ENCODE measurements around the gene DRG2. TPM values are rescaled to one million over a fixed set of nuclear protein-coding genes. Genes with fewer than 3 reads are reported as not detected.

DRG2 gene
- polyA plus RNA-seq, 1 donor from 2014 or later, result 40.6 TPM

DNA sequence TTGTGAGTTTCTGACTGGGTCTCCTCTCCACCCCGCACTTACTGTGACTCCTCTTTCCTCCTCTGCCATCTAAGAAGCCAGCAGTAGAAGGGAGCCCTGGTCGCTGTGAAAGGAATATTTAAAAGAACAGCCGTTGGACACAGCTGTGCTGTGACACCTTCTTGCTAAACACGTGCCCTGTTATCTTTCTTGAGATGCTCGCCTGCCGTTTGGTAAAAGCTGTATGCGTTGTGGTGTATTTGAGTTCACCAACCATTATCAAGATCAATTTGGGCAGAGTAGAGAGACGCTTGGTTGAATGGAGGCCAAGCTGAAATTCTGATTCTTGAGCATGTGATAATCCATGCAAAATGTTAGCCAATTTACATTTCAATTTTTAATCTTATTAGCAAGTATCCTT is 44.8 kb upstream of the DRG2 start:
- H3K9me2 ChIP-seq (ENCODE audit: insufficient read depth, low read length), result no peaks in the 10 kb centered on the region
- no peak overlapping the region for H3K4me2 ChIP-seq (ENCODE audit: low read length)
- no peaks in the 10 kb centered on the region for H3K9me3 ChIP-seq (ENCODE audit: low read length)
- H3K27ac ChIP-seq (ENCODE audit: low read length), result no peak overlapping the region
- no peaks in the 10 kb centered on the region for H3K27me3 ChIP-seq (ENCODE audit: insufficient read depth, low read depth, low read length)
- H3F3A ChIP-seq (ENCODE audit: insufficient read depth, low read length, poor library complexity, severe bottlenecking), result no peaks in the 10 kb centered on the region
- H3K9ac ChIP-seq (ENCODE audit: low read length), result no peak overlapping the region
- no peak for TF ChIP-seq POLR2AphosphoS5 (IDR thresholded peaks at IDR 0.05)
- TF ChIP-seq EP300 (conservative IDR thresholded peaks at IDR 0.05; ENCODE audit: poor library complexity, severe bottlenecking), result no peak
- TF ChIP-seq, protein P1, sequence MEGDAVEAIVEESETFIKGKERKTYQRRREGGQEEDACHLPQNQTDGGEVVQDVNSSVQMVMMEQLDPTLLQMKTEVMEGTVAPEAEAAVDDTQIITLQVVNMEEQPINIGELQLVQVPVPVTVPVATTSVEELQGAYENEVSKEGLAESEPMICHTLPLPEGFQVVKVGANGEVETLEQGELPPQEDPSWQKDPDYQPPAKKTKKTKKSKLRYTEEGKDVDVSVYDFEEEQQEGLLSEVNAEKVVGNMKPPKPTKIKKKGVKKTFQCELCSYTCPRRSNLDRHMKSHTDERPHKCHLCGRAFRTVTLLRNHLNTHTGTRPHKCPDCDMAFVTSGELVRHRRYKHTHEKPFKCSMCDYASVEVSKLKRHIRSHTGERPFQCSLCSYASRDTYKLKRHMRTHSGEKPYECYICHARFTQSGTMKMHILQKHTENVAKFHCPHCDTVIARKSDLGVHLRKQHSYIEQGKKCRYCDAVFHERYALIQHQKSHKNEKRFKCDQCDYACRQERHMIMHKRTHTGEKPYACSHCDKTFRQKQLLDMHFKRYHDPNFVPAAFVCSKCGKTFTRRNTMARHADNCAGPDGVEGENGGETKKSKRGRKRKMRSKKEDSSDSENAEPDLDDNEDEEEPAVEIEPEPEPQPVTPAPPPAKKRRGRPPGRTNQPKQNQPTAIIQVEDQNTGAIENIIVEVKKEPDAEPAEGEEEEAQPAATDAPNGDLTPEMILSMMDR (IDR thresholded peaks at IDR 0.05; ENCODE audit: poor library complexity, severe bottlenecking), result no peak
- no peak for TF ChIP-seq RAD21 (conservative IDR thresholded peaks at IDR 0.05)
- TF ChIP-seq EZH2 (IDR thresholded peaks at IDR 0.05; ENCODE audit: borderline replicate concordance, insufficient read depth, low read length, poor library complexity, severe bottlenecking), result no peak
- TF ChIP-seq, protein P2, sequence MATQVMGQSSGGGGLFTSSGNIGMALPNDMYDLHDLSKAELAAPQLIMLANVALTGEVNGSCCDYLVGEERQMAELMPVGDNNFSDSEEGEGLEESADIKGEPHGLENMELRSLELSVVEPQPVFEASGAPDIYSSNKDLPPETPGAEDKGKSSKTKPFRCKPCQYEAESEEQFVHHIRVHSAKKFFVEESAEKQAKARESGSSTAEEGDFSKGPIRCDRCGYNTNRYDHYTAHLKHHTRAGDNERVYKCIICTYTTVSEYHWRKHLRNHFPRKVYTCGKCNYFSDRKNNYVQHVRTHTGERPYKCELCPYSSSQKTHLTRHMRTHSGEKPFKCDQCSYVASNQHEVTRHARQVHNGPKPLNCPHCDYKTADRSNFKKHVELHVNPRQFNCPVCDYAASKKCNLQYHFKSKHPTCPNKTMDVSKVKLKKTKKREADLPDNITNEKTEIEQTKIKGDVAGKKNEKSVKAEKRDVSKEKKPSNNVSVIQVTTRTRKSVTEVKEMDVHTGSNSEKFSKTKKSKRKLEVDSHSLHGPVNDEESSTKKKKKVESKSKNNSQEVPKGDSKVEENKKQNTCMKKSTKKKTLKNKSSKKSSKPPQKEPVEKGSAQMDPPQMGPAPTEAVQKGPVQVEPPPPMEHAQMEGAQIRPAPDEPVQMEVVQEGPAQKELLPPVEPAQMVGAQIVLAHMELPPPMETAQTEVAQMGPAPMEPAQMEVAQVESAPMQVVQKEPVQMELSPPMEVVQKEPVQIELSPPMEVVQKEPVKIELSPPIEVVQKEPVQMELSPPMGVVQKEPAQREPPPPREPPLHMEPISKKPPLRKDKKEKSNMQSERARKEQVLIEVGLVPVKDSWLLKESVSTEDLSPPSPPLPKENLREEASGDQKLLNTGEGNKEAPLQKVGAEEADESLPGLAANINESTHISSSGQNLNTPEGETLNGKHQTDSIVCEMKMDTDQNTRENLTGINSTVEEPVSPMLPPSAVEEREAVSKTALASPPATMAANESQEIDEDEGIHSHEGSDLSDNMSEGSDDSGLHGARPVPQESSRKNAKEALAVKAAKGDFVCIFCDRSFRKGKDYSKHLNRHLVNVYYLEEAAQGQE (IDR thresholded peaks at IDR 0.05; ENCODE audit: borderline replicate concordance), result no peak
- TF ChIP-seq SMC3 (conservative IDR thresholded peaks at IDR 0.05; ENCODE audit: poor library complexity), result no peak
- TF ChIP-seq TAF1 (IDR thresholded peaks at IDR 0.05; ENCODE audit: low read depth), result no peak
- no peak for TF ChIP-seq MXI1 (conservative IDR thresholded peaks at IDR 0.05; ENCODE audit: poor library complexity, severe bottlenecking)
- H3K4me3 ChIP-seq (ENCODE audit: low read length), result no peak overlapping the region
- H3K79me2 ChIP-seq (replicated peaks; ENCODE audit: insufficient read depth, low read length), result peaks cover 21% of the 10 kb centered on the region
- H3K36me3 ChIP-seq (ENCODE audit: insufficient read depth, low read length), result peaks cover 4% of the 10 kb centered on the region
- H4K20me1 ChIP-seq (ENCODE audit: insufficient read depth), result no peaks in the 10 kb centered on the region
- H2AFZ ChIP-seq (ENCODE audit: low read depth, low read length), result no peak overlapping the region

DNA sequence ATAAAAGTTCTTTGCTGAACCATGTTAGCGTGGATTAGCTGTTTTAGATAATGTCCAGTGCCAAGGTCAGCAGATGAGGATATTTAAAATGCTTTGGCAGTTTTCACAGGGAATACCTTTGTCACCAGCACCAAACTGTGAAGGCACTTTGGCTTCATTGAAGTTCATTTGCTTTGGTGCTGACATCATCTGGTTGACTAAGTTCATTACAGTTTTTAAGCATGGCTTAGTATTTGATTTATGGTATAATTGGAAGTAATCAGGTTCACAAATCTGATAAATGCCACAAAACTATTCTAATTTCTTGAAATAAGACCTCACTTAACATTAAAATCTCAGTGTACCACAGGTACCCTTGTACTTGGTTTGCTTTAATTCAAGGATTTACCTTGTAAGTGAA is 44.3 kb upstream of the DRG2 start:
- Histone ChIP-seq H3K79me2 (replicated peaks; ENCODE audit: insufficient read depth, low read length) (peaks cover 16% of the 10 kb centered on the region), H3K9ac (ENCODE audit: low read length) (no peak overlapping the region)
- TF ChIP-seq EZH2 (IDR thresholded peaks at IDR 0.05; ENCODE audit: borderline replicate concordance, insufficient read depth, low read length, poor library complexity, severe bottlenecking), result no peak
- no peak for TF ChIP-seq TAF1 (IDR thresholded peaks at IDR 0.05; ENCODE audit: low read depth)
- TF ChIP-seq RAD21 (conservative IDR thresholded peaks at IDR 0.05), result peak; percentile 64
- TF ChIP-seq MXI1 (conservative IDR thresholded peaks at IDR 0.05; ENCODE audit: poor library complexity, severe bottlenecking), result no peak
- peak; percentile 59 for TF ChIP-seq SMC3 (conservative IDR thresholded peaks at IDR 0.05; ENCODE audit: poor library complexity)
- TF ChIP-seq, protein P2 (IDR thresholded peaks at IDR 0.05; ENCODE audit: borderline replicate concordance), result no peak
- TF ChIP-seq EP300 (conservative IDR thresholded peaks at IDR 0.05; ENCODE audit: poor library complexity, severe bottlenecking), result no peak
- TF ChIP-seq, protein P1 (IDR thresholded peaks at IDR 0.05; ENCODE audit: poor library complexity, severe bottlenecking), result peak; percentile 60
- no peak for TF ChIP-seq POLR2AphosphoS5 (IDR thresholded peaks at IDR 0.05)

More for the DNA sequence above, 44.3 kb upstream of the DRG2 start:
- Histone ChIP-seq H4K20me1 (ENCODE audit: insufficient read depth) (no peaks in the 10 kb centered on the region), H3K4me3 (ENCODE audit: low read length) (no peak overlapping the region), H3K36me3 (ENCODE audit: insufficient read depth, low read length) (peaks cover 4% of the 10 kb centered on the region), H2AFZ (ENCODE audit: low read depth, low read length) (no peak overlapping the region), H3K9me3 (ENCODE audit: low read length) (no peaks in the 10 kb centered on the region), H3K27ac (ENCODE audit: low read length) (no peak overlapping the region), H3K4me2 (ENCODE audit: low read length) (no peak overlapping the region), H3F3A (ENCODE audit: insufficient read depth, low read length, poor library complexity, severe bottlenecking) (no peaks in the 10 kb centered on the region), H3K9me2 (ENCODE audit: insufficient read depth, low read length) (no peaks in the 10 kb centered on the region), H3K27me3 (ENCODE audit: insufficient read depth, low read depth, low read length) (no peaks in the 10 kb centered on the region)

All from neural cell (in vitro differentiated cells).